Tibial nerve (tissue), 4 donors: Measurements from ENCODE around the gene MRPL53. TPM values are rescaled to one million over a fixed set of nuclear protein-coding genes. Genes with fewer than 3 reads are reported as not detected.
A peak's percentile ranks its signal among the peaks of the same experiment; 100 is the strongest.

ENCODE experiments used
- DNase-seq, 2 donors: peaks; one replicate each; pipeline ENCODE4 v3.0.0-alpha.2; 2019; ENCODE audit warnings: low spot score in 2 of 2
- H3K27ac ChIP-seq, 4 donors: fragments of 200-600 bp; sonication (generic) in 3 of 4; one replicate each; pipeline ENCODE4 v1.5.1; 2017 to 2019; ENCODE audit warnings: mild to moderate bottlenecking in 1 of 4
- H3K27me3 ChIP-seq, 2 donors: fragments of 200-600 bp; sonication (generic) in 1 of 2; one replicate each; pipeline versions ENCODE4 v1.5.1 to v1.6.0; 2017 to 2019
- H3K36me3 ChIP-seq, 3 donors: fragments of 200-600 bp; sonication (generic); one replicate each; pipeline ENCODE4 v1.5.1; 2018 to 2019
- H3K4me1 ChIP-seq, 4 donors: fragments of 200-600 bp; sonication (generic) in 3 of 4; one replicate each; pipeline ENCODE4 v1.5.1; 2017 to 2019
- H3K4me3 ChIP-seq, 4 donors: fragments of 200-600 bp; sonication (generic) in 3 of 4; one replicate each; pipeline ENCODE4 v1.5.1; 2017 to 2019; ENCODE audit warnings: mild to moderate bottlenecking in 1 of 4, moderate library complexity in 1 of 4
- H3K9me3 ChIP-seq, 4 donors: fragments of 200-600 bp; sonication (generic) in 3 of 4; one replicate each; pipeline ENCODE4 v1.5.1; 2017 to 2019
- CTCF ChIP-seq, 5 experiments: fragments of 200-600 bp in 3 of 5; fragments of 450-650 bp in 2 of 5; sonication (generic) in 3 of 5; IDR thresholded peaks; one replicate each; pipeline ENCODE4 v1.5.1; 2016 to 2019; ENCODE audit warnings: antibody characterized with exemption in 5 of 5, mild to moderate bottlenecking in 3 of 5, moderate library complexity in 2 of 5
- EP300 ChIP-seq, 2 donors: sonication (generic); formaldehyde crosslinking; IDR thresholded peaks; one replicate each; pipeline ENCODE4 v1.6.1; 2017; ENCODE audit warnings: antibody characterized with exemption in 2 of 2, mild to moderate bottlenecking in 1 of 2
- POLR2A ChIP-seq, 2 donors: fragments of 450-650 bp; IDR thresholded peaks; one replicate each; pipeline ENCODE4 v1.6.1; 2017; ENCODE audit warnings: antibody characterized with exemption in 2 of 2, mild to moderate bottlenecking in 2 of 2, moderate library complexity in 2 of 2
- WGBS, 2 donors: methylation state at CpG; one replicate each; pipeline ENCODE4 v1.1.5; 2018; 5-methylcytosine and 5-hydroxymethylcytosine counted together
- total RNA-seq, 4 donors: library from RNA; depleted of rRNA; stranded (reverse); fragments of >200 nt; gene quantifications; one replicate each; pipeline ENCODE4 v1.1.0, GENCODE V29; 2016

Gene MRPL53
- total RNA-seq, 4 donors from 2014 or later = 15.9 to 86.1 (median 34.4) TPM

DNA sequence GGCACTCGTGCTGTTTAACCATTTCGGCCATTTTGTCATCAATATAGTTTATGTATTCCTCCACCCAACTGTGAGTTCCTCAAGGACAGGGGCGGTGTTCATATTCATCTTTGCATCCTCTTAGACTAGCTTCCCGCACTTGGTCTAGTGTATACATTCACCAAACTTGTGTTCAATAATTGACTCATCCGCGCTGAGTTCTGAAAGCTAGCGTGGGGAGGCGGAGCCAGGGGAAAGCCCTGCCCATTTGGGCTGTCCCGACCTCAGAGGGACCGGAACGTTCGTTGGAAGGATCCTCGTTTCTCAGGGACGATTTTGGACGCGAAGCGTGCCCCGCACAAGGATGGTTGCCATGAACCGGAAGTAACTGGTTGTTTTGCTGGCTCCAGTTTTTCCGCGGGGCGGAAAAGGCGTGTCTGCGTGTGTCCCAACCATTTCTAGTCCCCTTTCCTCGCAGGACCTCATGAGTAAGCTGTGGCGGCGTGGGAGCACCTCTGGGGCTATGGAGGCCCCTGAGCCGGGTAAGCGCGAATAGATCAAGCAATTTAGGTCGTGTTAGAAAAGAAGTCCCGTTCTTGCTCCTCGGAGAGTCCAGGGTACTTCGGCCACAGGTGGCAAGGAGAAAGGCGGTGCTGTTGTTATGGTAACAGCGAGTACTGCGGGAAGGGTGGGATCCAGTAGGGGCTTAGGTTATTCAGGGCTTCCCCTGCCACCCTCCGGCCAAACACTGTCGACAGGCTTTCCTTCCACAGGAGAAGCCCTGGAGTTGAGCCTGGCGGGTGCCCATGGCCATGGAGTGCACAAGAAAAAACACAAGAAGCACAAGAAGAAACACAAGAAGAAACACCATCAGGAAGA, 17.6 kb downstream of the MRPL53 start, which contains the start of gene INO80B:
Gene INO80B (plus strand): TSS at position 434 of the 858 bp plus-strand sequence. CDS start 30 bp downstream, at position 464.
- peaks cover 0 to 44% (median 27%) of the 10 kb centered on the region in 4 donors for H3K4me1 ChIP-seq
- no peaks in the 10 kb centered on the region for H3K9me3 ChIP-seq
- WGBS, 2 donors = 1% methylated on average over 36 to 40 of the region's 40 CpGs
- no peaks in the 10 kb centered on the region for H3K36me3 ChIP-seq
- peak within 1 kb of the TSS; percentile 60 to 81 (median 68) for H3K27ac ChIP-seq
- peak; percentile 87 to 94 for DNase-seq
- H3K27me3 ChIP-seq = no peaks in the 10 kb centered on the region
- peak; percentile 86 to 96 for TF ChIP-seq EP300 (IDR thresholded peaks at IDR 0.05)
- TF ChIP-seq POLR2A (IDR thresholded peaks at IDR 0.05) = peak in 1 of 2 donors; percentile 56
- peak in 3 of 5 experiments; percentile 4 to 50 (median 22) for TF ChIP-seq CTCF (IDR thresholded peaks at IDR 0.05)
- H3K4me3 ChIP-seq = peak within 1 kb of the TSS; percentile 61 to 74 (median 68)

- Histone ChIP-seq H3K4me3 (no peak overlapping the region), H3K27ac (no peak overlapping the region), H3K36me3 (no peaks in the 10 kb centered on the region), H3K4me1 (peaks cover 0 to 12% (median 5%) of the 10 kb centered on the region in 4 donors), H3K9me3 (no peaks in the 10 kb centered on the region), H3K27me3 (no peaks in the 10 kb centered on the region)
- TF ChIP-seq POLR2A (IDR thresholded peaks at IDR 0.05) (no peak), CTCF (IDR thresholded peaks at IDR 0.05) (no peak), EP300 (IDR thresholded peaks at IDR 0.05) (no peak)
- WGBS, 2 donors = 81 to 84% methylated on average over 3 of the region's 3 CpGs
- no peak for DNase-seq
These were observed 21.8 kb downstream of the MRPL53 start for GRCh38 chr2:74450570-74451190.

DNA sequence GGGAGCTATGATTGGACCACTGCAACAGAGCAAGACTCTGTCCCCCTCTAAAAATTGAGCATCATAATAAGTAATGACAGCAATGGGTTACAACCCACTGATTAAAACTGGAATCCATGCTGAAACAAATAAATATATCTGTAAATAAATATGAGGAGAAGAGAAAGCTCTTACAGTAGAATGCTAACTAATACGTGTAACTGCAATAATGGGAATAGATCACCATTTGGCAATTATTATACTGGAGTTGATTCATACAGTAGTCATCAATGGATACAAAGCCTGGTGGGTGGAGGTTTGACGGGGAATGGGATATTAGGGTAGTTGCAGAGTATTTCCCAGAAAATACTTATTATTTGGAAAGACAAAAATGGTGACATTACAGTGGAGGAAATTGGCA, 23.7 kb downstream of the MRPL53 start:
- 42% methylated on average over 2 of the region's 2 CpGs for WGBS, 2 donors
- Histone ChIP-seq H3K27me3 (no peaks in the 10 kb centered on the region), H3K4me1 (peaks cover 0 to 10% (median 0%) of the 10 kb centered on the region in 4 donors), H3K27ac (no peak overlapping the region), H3K36me3 (no peaks in the 10 kb centered on the region), H3K9me3 (no peaks in the 10 kb centered on the region), H3K4me3 (no peak overlapping the region)
- DNase-seq = no peak
- TF ChIP-seq EP300 (IDR thresholded peaks at IDR 0.05) (no peak), POLR2A (IDR thresholded peaks at IDR 0.05) (no peak), CTCF (IDR thresholded peaks at IDR 0.05) (no peak)

GRCh38 chr2:74447230-74447999, 25.1 kb downstream of the MRPL53 start:
- no peak overlapping the region for H3K4me3 ChIP-seq
- H3K27ac ChIP-seq = no peak overlapping the region
- DNase-seq = no peak
- no peaks in the 10 kb centered on the region for H3K27me3 ChIP-seq
- 89 to 92% methylated on average over 5 of the region's 5 CpGs for WGBS, 2 donors
- TF ChIP-seq CTCF (IDR thresholded peaks at IDR 0.05) (no peak), EP300 (IDR thresholded peaks at IDR 0.05) (no peak), POLR2A (IDR thresholded peaks at IDR 0.05) (no peak)
- H3K9me3 ChIP-seq = no peaks in the 10 kb centered on the region
- H3K4me1 ChIP-seq = peaks cover 0 to 14% (median 0%) of the 10 kb centered on the region in 4 donors
- H3K36me3 ChIP-seq = no peaks in the 10 kb centered on the region
